Measurements from ENCODE around the gene ASTN2.
A peak's percentile ranks its signal among the peaks of the same experiment; 100 is the strongest.
"Not testable (repeated sequence)": the region's sequence is repeated elsewhere in the genome, so short reads cannot be mapped to it uniquely, and the experiment has no call there.

ASTN2 gene

DNA sequence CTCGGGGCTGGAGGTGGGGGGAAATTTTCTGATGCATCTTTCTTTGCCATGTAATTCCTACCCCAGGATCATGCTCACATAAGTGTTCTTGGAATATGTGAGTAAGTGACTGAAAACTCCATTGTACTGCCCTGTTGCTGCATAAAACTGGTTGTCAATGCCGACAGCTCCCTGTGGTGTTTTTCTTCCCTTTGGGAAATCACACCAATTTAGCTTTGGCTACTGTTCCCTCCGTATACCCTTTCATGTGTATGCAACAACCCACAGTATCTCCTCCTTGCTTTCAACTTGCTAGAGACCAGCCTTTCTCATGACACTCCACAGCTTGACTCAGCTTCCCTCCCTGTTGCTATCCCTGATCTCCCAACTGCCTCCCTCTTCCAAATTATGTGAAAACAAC lies 487.1 kb downstream of the ASTN2 start:
- no peak for DNase-seq (ENCODE audit: low spot score)

DNA sequence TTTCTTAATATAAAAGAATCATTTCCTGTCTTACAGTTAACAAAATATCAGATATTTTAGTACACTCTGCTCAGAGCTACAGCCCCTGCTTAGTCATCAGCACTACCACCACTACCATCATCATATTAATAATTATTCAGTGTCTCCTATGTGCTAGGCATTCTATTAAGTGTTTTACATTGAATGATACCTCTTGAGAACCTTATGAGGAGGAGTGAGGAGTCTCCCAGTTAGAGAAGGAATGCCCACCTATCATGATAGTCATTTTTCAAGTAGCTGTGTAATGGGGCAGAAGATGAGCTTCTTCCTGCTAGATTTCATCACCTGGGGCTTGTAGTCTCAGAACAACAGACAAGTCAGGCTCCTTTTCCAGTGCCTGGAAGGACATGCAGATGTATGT lies 489.7 kb downstream of the ASTN2 start:
- DNase-seq (ENCODE audit: low spot score): no peak

DNA sequence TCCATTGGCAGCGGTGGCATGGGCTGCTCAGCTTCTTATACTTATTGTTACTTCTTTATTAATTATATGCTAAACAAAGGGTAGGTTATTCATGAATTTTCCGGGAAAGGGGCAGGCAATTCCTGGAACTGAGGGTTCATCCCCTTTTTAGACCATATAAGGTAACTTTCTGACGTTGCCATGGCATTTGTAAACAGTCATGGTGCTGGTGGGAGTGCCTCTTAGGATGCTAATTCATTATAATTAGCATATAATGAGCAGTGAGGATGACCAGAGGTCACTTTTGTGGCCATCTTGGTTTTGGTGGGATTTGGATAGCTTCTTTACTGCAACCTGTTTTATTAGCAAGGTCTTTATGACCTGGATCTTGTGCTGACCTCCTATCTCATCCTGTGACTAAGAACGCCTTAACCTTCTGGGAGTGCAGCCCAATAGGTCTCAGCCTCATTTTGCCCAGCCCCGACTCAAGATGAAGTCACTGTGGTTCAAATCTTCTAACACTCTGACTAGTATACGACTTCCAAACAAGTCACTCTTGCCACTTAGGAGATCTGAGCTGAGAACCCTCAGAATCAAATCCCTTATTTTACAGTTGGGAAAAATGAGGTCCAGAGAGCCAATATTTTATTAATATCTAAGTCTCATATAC lies 490.3 kb downstream of the ASTN2 start:
- no peak for DNase-seq (ENCODE audit: low spot score)

DNA sequence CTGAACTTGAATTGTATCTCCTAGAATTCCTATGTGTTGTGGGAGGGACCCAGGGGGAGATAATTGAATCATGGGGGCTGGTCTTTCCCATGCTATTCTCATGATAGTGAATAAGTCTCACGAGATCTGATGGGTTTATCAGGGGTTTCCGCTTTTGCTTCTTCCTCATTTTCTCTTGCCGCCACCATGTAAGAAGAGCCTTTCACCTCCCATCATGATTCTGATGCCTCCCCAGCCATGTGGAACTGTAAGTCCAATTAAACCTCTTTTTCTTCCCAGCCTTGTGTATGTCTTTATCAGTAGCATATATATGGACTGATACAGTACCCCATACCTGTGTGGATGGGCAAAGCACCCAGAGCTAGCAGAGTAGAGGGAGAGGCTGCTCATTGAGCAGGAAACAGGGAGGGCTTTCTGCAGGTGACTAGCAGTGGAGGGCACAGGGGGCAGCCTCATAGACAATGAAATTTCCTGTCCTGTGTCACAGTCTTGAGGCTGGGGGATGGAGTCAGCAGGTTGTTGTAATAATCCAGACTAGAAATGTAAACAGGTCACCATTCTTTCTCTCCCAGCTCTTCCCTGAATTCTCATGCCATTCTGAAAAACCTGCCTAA lies 496.9 kb downstream of the ASTN2 start:
- not testable (repeated sequence) for DNase-seq (ENCODE audit: low spot score)

DNA sequence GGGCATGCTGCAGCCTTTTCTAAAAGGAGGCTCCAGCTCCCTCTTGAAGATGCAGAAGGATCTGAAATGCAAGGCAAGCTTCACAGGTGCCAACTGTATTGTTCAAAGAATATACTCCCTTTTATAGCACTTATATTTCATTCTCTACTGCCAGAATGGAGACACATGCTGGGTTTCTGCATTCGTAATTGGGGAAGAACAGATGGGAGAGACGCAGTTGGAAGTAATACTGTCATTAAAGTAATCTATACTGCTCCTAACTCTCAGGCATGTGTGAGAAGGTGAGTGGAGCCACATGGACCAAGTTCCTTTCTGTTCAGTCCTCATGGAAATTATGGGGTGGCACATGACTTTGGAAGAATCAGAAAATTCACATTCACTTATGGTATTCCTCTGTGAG lies 501.3 kb downstream of the ASTN2 start:
- no peak for DNase-seq (ENCODE audit: low spot score)

DNA sequence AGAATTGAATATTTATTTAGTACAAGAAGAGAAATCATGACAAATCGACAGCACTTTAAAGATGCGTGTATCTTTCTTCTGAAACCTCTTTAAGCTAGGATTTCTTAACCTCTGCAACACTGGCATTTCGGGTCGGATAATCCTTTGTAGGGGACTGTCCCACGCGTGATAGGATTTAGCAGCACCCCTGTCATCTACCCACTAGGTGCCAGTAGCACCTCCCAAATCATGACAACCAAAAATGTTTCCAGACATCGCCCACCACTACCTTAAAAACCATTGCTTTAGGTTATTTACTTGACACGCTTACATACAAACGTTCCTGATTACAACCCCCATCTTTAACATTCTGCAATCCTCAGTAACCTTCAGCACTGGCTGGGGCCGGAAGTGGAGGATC lies 504.7 kb downstream of the ASTN2 start:
- DNase-seq (ENCODE audit: low spot score): no peak

DNA sequence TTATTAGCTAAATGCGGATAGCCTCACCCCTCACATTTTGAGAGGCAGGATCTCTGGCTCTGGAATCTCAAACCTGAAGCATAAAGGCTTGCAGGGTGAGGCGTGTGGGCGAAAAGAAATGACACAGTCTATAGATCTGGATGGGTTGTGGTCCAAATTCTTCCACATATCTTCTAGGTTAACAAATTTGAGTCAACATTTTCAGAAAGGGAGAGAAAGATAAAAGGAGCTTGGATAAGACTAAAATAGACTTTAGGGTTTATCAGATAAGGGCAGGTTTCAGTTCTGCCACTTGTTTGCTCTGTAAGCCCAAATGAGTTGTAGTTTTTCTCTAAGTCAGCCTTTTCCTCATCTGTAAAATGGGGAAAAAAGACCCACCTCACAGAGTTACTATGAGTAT lies 506.9 kb downstream of the ASTN2 start:
- no peak for DNase-seq (ENCODE audit: low spot score)

DNA sequence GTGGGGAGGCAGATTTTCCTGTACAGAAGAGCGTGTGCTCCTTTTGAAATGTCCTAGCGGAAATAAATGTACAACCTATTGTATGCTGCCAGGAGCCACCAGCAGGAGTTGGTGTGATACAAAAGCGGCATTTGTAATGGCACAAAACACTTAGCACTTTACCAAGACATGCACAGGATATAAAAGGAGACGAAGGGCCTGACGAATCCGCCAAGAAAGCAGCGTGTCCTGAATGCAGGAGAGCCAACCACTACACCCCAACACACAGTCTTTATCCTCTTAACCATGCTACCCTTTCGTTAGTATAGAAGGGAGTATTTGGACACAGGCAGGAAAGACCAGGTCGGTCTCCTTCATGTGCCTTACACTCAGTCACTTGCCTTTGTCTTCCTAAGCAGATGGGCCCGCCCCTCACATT lies 509.7 kb downstream of the ASTN2 start:
- no peak for DNase-seq (ENCODE audit: low spot score)

DNA sequence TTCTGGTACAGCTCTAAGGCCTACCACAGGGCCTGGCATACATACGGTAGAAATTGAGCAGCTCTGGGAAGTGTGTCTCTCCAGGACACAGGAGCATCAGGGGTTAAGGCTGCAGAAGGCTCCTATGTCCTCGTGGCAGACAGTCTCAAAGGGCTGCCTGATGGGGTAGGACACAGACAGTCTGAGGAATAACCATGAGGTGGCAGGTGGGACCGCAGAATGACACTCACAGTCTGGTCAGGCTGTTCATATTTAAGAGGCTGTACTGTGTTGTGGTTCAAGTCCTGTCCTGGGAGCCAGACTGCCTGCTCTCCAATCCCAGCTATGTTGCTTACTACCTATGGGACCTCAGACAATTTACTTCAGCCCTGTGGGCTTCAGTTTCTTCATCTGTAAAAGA lies 510.7 kb downstream of the ASTN2 start:
- no peak for DNase-seq (ENCODE audit: low spot score)

DNA sequence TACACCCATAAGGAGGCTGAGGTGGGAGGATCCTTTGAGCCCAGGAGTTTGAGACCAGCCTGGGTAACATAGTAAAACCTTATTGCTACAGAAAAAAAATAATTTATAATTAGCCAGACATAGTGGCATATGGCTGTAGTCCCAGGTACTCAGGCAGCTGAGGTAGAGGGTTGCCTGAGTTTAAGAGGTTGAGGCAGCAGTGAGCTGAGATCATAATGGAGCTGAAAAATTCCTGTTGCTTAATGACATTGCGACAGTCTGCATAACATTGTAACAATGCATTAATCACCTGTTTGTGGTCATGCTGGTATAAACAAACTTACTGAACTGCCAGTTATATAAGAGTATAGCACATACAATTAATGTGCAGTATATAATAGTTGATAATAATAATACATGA lies 513.6 kb downstream of the ASTN2 start:
- no peak for DNase-seq (ENCODE audit: low spot score)

DNA sequence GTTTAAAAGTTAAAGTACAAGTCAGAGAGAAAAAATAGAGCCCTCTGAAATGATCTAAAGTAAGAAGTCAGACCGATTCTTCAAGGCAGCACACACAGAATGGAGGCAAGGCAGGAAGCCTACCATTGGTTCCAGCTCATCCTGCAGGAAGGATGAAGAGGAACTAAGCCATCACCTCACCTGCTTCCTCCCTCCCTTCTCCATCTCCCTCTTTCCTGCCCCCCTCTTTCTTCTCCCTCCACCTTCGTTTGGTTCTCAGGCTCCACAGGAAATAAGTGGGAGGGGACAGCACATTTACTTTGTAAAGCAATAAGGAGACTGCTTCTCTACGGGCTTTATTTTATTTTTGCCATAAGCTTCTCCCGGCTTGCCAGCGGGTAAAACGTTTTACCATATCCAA lies 514.3 kb downstream of the ASTN2 start:
- no peak for DNase-seq (ENCODE audit: low spot score)

DNA sequence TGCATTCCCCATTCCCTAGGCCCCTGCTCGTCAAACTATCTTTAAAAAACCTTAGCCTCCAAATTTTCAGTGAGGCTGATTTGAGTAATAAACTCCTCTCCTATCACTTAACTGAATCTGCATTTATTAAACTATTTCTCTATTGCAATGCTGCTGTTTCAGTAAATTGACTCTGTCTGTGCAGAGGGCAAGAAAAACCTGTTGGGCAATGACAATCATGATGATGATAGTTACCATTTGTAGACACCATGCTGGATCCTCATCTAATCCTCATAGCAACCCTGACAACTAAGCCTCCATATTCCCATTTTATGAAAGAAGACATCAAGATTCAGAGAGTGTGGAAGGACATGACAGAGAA lies 514.9 kb downstream of the ASTN2 start:
- no peak for DNase-seq (ENCODE audit: low spot score)

DNA sequence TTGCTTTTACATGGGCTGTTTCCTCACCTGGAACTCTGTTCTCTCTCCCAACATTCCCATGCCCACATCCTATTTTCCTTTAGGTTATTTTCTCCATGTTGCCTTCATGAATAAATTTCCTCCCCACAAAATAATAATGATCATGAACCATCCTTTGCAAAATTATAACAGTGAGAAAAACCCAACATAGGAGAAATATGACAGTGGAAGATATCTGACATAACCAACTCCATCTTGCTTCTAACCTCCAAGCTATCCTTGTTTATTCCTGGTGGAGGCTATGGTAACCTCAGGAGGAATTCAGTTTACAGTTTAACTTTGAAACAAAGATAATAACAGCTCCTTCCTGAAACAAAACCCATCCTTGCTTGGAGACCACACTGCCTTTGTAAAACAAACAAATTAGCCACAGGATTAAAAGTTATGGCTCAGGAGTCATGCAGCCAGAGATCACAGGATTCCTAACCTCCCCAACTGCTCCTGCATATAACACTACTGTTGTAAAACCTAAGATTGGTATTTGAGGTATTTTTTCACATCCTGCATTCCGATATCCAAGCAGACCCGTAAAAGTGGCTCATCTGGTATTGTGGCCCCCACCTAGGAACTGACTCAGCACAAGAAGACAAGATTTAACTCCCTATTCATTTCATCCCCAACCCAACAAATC lies 515.4 kb downstream of the ASTN2 start:
- no peak for DNase-seq (ENCODE audit: low spot score)

DNA sequence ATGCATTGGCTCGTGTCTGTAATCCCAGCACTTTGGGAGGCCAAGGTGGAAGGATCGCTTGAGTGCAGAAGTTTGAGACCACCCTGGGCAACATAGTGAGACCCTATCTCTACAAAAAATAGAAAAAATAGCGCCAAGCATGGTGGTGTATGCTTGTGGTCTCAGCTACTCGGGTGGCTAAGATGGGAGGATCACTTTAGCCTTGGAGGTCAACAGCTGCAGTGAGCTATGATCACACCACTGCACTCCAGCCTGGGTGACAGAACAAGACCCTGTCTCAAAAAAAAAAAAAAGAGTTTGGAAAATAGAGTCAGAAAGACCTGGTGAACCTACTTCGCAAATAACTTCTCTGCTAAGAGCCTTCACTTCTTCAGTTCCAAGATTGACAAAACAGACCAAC lies 516.7 kb downstream of the ASTN2 start:
- not testable (repeated sequence) for DNase-seq (ENCODE audit: low spot score)

DNA sequence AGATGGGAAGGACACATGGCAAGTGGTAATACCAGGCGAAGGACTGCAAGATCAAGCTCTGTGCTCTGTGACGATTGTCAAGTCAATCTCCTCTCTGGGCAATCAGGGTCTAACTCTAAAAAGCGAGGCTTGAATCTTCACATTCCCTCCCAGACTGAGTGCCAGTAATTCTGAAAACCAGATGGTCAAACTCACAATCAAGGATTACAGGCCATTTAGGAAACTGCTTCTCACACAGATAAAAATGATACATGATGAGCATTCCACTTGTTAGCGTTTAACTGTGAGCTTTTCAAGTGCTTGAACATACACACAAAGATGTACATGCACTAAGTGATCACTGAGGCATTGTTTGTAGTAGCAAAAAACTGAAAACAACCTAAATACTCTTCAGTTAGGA lies 517.7 kb downstream of the ASTN2 start:
- DNase-seq (ENCODE audit: low spot score): peak; percentile 50

DNA sequence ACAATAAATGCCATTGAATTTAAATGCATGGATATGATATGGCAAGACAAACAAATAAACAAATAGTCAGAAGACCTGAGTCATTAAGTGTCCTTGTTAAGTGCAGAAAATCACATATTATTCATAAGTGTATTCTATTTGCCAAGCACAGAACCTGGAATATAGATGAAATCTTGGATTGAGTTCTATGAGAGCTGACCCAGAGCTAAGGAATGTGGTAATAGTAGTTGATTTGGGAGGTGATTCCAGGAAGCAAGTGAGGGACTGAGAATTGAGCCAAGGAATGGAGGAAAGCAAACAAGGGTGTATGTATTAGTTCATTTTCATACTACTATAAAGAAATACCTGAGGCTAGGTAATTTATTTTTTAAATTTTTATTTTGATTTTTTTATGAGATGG lies 518.9 kb downstream of the ASTN2 start:
- no peak for DNase-seq (ENCODE audit: low spot score)

DNA sequence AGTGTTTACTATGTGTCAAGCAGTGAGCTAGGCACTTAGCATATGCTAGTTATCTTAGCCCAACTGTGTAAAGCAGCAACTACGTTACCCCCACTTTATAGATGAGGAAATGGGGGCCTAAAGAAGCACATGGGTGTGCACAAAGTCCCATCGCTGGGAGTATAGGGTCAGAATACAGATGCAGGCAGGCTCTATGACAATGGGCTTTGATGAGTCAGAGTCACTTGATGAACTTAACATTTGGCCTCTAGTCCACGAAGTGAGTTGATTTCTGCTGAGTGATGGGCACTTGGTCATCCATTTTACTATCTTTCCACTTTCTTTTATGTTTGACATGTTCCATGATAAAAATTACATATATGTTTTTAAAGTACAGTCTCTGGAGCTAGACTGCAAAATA lies 523.4 kb downstream of the ASTN2 start:
- no peak for DNase-seq (ENCODE audit: low spot score)

DNA sequence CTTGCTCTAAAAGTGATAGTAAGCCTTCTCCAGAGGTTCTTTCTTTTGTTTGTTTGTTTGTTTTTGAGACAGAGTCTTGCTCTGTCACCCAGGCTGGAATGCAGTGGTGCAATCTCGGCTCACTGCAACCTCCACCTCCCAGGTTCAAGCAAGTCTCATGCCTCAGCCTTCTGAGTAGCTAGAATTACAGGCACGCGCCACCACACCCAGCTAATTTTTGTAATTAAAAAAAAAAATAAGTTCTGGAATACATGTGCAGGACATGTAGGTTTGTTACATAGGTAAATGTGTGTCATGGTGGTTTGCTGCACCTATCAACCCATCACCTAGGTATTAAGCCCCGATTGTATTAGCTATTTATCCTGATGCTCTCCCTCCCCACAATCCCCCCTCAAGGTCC lies 526.4 kb downstream of the ASTN2 start:
- not testable (repeated sequence) for DNase-seq (ENCODE audit: low spot score)

DNA sequence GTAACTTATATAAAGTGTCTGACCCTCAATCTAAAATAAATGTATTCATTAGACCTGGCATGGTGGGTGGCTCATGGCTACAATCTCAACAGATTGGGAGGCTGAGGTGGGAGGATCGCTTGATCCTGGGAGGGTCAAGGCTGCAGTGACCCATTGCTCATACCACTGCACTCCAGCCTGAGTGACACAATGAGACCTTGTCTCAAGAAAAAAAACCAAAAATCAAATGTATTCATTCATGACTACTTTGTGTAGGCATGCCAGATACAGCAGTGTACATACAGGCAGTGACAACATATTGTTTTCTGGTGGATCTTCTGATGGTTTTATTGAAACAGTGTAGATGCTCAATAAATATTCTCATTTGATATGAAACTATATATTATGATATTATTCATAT lies 526.8 kb downstream of the ASTN2 start:
- DNase-seq (ENCODE audit: low spot score): no peak

DNA sequence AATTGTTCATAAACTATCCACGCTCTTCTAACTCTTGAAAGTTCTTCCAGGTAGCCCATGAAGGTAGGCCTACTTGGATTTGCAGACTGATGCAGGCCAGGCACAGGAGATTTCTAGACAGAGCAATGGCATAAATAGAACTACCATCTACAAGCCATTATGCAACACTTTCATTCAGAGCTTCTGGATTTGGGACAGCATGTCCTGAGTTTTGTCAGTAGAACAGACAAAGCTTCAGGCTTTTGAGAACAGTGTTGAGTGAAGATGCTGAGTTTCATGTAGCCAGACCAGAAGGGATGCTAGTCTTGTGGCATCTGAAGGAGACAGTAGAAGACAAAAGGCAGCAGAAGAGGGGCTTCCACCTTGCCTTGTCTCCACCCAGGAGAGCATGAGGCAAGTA lies 531.2 kb downstream of the ASTN2 start:
- no peak for DNase-seq (ENCODE audit: low spot score)

DNA sequence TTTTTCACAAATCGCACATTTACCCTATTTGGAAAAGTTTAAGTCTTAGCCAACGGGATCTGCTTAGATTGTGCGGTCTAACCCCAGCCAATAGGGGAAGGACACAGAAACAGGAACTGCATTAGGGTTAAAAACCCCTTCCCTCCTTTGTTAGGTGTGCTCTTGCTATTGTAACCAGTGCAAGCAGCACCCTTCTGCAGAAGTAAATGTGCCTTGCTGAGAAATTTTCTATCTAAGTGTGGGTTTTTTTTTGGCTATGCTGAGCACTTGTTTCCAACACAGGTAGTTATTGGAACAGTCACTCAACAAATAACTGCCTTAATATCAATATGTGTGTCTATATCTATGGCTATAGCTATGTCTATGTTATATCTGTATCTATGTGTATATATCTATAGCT lies 537.8 kb downstream of the ASTN2 start:
- DNase-seq (ENCODE audit: low spot score): no peak

DNA sequence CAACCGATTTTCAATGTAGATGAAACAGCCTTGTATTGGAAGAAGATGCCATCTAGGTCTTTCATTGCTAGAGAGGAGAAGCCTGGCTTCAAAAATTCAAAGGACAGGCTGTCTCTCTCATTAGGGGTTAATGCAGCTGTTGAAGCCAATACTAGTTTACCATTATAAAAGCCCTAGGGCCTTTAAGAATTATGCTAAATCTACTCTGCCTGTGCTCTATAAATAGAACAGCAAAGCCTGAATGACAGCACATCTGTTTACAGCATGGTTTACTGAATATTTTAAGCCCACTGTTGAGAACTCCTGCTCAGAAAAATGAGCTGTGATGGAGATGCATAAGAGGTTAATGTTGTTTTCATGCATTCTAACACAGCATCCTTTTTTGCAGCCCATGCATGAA lies 539.3 kb downstream of the ASTN2 start:
- no peak for DNase-seq (ENCODE audit: low spot score)

DNA sequence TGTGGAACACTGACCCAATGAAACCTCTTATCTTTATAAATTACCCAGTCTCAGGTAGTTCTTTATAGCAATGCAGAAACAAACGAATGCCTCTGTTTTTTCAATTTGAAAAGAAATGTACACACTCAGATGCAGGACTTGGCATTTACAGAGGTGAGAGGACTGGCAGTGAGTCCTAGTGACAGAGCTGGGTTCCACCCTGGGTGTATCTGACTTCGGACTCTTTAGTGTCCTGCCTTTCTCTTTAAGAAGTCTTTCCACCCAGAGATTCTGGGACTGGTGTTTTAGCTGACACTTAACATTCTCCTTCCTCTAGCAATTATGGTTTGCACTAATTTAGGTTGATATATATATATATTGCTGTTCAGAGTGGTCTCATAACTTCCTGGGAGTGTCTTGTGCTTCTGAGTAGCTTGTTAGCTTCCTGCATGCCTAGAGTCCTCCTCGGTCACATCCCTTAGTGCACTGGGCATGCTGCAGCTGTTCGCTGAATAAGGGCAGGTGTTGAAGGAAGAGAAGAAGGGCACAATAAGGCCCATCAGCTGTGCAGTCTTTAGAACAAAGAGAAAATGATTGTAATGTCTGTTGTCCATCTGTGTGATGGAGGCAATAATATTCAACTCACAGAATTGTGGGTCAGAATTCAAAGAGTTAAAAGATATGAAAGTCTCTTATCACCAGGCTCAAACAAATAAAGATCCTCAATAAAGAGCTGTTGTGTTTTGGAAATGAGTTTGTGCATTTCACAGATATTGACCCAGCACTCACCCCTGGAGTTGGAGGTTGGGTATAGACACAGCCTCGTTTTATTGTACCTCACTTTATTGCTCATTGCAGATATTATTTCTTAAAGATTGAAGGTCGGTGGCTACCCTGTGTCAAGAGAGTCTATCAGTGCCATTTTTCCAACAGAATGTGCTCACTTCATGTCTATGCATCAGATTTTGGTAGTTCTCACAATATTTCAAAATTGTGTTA lies 540.6 kb downstream of the ASTN2 start:
- DNase-seq (ENCODE audit: low spot score): no peak
